ENCODE measurements around the gene FEZ2.

Gene FEZ2

DNA sequence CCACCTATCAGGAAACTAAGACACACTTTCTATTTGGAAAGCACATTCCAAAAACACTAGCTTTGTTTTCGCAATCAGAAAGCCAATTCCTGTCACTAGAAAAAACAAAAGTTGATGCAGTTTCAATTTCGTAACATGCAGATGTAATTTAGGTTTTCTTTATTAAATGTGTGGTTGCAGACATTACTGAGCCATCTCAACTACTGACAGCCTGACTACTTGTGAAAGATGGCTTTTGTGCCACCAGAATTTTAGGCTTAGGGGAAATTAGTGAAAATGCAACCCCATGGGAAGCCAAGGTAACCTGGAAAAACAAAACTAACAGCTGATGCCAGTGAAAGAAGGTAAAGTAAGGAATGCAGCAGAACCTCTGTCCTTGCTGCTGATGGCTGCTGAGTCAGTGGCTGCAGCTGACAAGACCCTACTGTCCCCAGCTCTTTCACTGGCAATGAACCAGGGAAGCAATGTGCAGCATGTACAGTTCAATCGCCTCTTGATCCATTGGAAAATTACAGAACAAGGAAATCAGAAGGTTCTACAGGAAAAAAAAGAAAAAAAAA lies 34.9 kb downstream of the FEZ2 start:
- Histone ChIP-seq H3K27me3 (ENCODE audit: control insufficient read depth, insufficient read depth, low read length) (no peaks in the 10 kb centered on the region), H3K36me3 (ENCODE audit: control insufficient read depth, insufficient read depth, low read length) (no peaks in the 10 kb centered on the region), H3K4me3 (ENCODE audit: low read depth, low read length) (no peak overlapping the region), H3K9me3 (ENCODE audit: control insufficient read depth, low read length) (no peaks in the 10 kb centered on the region), H2AFZ (no peak overlapping the region), H3K4me2 (ENCODE audit: low read length) (no peak overlapping the region), H3K4me1 (no peaks in the 10 kb centered on the region), H3K27ac (no peak overlapping the region), H3K79me2 (no peaks in the 10 kb centered on the region), H3K9ac (no peak overlapping the region)
- TF ChIP-seq, protein P1, sequence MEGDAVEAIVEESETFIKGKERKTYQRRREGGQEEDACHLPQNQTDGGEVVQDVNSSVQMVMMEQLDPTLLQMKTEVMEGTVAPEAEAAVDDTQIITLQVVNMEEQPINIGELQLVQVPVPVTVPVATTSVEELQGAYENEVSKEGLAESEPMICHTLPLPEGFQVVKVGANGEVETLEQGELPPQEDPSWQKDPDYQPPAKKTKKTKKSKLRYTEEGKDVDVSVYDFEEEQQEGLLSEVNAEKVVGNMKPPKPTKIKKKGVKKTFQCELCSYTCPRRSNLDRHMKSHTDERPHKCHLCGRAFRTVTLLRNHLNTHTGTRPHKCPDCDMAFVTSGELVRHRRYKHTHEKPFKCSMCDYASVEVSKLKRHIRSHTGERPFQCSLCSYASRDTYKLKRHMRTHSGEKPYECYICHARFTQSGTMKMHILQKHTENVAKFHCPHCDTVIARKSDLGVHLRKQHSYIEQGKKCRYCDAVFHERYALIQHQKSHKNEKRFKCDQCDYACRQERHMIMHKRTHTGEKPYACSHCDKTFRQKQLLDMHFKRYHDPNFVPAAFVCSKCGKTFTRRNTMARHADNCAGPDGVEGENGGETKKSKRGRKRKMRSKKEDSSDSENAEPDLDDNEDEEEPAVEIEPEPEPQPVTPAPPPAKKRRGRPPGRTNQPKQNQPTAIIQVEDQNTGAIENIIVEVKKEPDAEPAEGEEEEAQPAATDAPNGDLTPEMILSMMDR (IDR thresholded peaks at IDR 0.05) = no peak

DNA sequence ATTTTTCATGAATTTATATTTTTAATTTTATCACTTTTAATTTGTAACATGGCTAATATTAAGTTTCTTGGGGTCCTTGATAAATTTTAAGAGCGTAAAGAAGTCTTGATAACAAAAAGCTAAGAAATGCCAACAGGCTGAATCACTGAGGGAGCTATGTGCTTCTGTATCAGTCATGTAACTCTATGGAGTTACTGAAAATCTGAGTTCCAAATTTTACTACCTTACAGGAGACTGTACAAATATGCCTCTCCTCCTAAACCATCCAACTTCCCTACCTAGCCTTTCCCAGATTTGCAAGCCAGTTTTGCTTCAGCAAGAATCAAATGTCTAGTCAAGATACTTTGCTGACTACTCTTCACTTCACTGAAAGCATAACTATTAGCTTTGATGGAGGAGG lies 35.7 kb downstream of the FEZ2 start:
- Histone ChIP-seq H3K4me2 (ENCODE audit: low read length) (no peak overlapping the region), H3K79me2 (no peaks in the 10 kb centered on the region), H3K4me3 (ENCODE audit: low read depth, low read length) (no peak overlapping the region), H3K27me3 (ENCODE audit: control insufficient read depth, insufficient read depth, low read length) (no peaks in the 10 kb centered on the region), H3K9me3 (ENCODE audit: control insufficient read depth, low read length) (no peaks in the 10 kb centered on the region), H3K27ac (no peak overlapping the region), H3K36me3 (ENCODE audit: control insufficient read depth, insufficient read depth, low read length) (no peaks in the 10 kb centered on the region), H3K4me1 (no peaks in the 10 kb centered on the region), H2AFZ (no peak overlapping the region), H3K9ac (no peak overlapping the region)
- TF ChIP-seq, protein P1 (IDR thresholded peaks at IDR 0.05) = no peak

DNA sequence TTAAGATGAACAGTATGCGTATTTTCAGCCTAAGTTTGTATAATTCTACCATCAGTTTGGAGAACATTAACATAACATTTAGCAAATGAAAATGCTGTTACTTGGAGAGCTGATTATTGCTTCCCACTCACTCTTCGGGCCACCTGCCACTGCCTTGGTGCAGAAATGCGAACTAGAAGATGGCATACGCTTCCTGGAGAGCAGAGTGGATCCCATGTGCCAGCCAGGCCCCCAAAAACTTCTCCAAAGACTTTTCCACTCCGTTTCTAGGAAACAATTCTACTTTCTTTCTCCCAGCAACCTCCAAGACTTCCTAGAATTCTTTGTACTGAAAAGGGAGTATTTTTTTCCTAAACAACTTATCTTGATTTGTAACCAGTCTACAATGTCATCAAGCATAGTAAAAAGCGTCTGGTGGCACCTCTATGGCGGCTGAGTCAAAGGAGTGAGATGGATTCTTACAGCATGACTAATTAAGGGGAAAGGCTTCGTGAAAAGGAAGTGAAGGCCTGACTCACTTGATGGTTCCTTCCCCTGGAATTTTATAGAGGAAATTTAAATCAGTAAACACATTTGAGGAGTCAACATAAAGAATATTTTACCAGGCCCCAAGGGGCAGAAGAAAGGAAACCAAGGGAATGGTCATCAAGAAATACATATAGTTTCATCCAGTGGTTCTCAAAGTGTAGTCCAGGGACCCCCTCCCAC lies 36.6 kb downstream of the FEZ2 start:
- H3K4me2 ChIP-seq (ENCODE audit: low read length) = no peak overlapping the region
- H3K27ac ChIP-seq = no peak overlapping the region
- no peaks in the 10 kb centered on the region for H3K9me3 ChIP-seq (ENCODE audit: control insufficient read depth, low read length)
- no peaks in the 10 kb centered on the region for H3K79me2 ChIP-seq
- H3K36me3 ChIP-seq (ENCODE audit: control insufficient read depth, insufficient read depth, low read length) = no peaks in the 10 kb centered on the region
- H2AFZ ChIP-seq = no peak overlapping the region
- no peaks in the 10 kb centered on the region for H3K4me1 ChIP-seq
- no peak overlapping the region for H3K9ac ChIP-seq
- TF ChIP-seq, protein P1 (IDR thresholded peaks at IDR 0.05) = no peak
- no peaks in the 10 kb centered on the region for H3K27me3 ChIP-seq (ENCODE audit: control insufficient read depth, insufficient read depth, low read length)
- no peak overlapping the region for H3K4me3 ChIP-seq (ENCODE audit: low read depth, low read length)

DNA sequence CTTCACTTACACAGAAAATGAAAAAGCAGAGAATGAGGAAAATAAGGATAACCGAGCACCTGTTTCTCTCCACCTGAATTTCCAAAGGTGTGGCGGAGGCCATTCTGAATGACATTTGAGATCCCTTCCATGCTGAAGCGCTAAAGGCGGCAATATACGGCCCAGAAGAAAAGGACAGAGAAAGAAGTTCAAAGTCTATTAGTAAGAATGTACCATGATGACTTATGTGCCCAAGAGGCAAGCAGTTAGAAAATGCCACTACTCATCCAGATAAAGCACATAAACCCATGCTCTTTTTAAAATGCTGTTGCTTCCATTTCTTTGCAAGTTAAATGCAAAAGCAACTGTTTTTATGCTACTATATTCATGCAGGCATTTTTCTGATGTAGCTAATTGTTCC lies 37.2 kb downstream of the FEZ2 start:
- H3K27ac ChIP-seq = no peak overlapping the region
- no peaks in the 10 kb centered on the region for H3K9me3 ChIP-seq (ENCODE audit: control insufficient read depth, low read length)
- H3K79me2 ChIP-seq = no peaks in the 10 kb centered on the region
- H3K9ac ChIP-seq = no peak overlapping the region
- TF ChIP-seq, protein P1 (IDR thresholded peaks at IDR 0.05) = no peak
- no peak overlapping the region for H3K4me3 ChIP-seq (ENCODE audit: low read depth, low read length)
- no peaks in the 10 kb centered on the region for H3K36me3 ChIP-seq (ENCODE audit: control insufficient read depth, insufficient read depth, low read length)
- H3K4me2 ChIP-seq (ENCODE audit: low read length) = no peak overlapping the region
- H3K27me3 ChIP-seq (ENCODE audit: control insufficient read depth, insufficient read depth, low read length) = no peaks in the 10 kb centered on the region
- H2AFZ ChIP-seq = no peak overlapping the region
- H3K4me1 ChIP-seq = no peaks in the 10 kb centered on the region

Measured in parathyroid adenoma (tissue), 2 donors.